Neural progenitor cell (in vitro differentiated cells): Measurements from ENCODE around the gene CERS6. TPM values are rescaled to one million over a fixed set of nuclear protein-coding genes. Genes with fewer than 3 reads are reported as not detected.

Experiments
- DNase-seq: peaks from one replicate; pipeline ENCODE4 v3.0.0-alpha.2; 2016; ENCODE audit warnings: low spot score
- H2AFZ ChIP-seq: fragments of 200-600 bp; sonication (generic); replicated peaks from 2 replicates; pipeline ENCODE4 v1.6.1; 2016; ENCODE audit warnings: antibody characterized with exemption
- H3F3A ChIP-seq: fragments of 200-600 bp; sonication (generic); 2 replicates; pipeline ENCODE4 v1.6.1; 2016; ENCODE audit warnings: antibody characterized with exemption, low read depth
- H3K27ac ChIP-seq: fragments of 200-600 bp; sonication (generic); 2 replicates; pipeline ENCODE4 v1.5.1; 2016; ENCODE audit warnings: mild to moderate bottlenecking
- H3K27me3 ChIP-seq: fragments of 200-600 bp; sonication (generic); 2 replicates; pipeline ENCODE4 v1.6.1; 2016; ENCODE audit warnings: mild to moderate bottlenecking, moderate library complexity
- H3K36me3 ChIP-seq: fragments of 200-600 bp; sonication (generic); 2 replicates; pipeline ENCODE4 v1.5.1; 2016
- H3K4me1 ChIP-seq: fragments of 200-600 bp; sonication (generic); 2 replicates; pipeline ENCODE4 v1.6.1; 2016; ENCODE audit warnings: mixed run types
- H3K4me2 ChIP-seq: fragments of 200-600 bp; sonication (generic); 2 replicates; pipeline ENCODE4 v1.6.1; 2016
- H3K4me3 ChIP-seq: fragments of 200-600 bp; sonication (generic); 2 replicates; pipeline ENCODE4 v1.5.1; 2016
- H3K79me2 ChIP-seq: fragments of 200-600 bp; sonication (generic); 2 replicates; pipeline ENCODE4 v1.6.1; 2016; ENCODE audit warnings: low read depth
- H3K9ac ChIP-seq: fragments of 200-600 bp; sonication (generic); 2 replicates; pipeline ENCODE4 v1.6.1; 2016
- H3K9me3 ChIP-seq: fragments of 200-600 bp; sonication (generic); 2 replicates; pipeline ENCODE4 v1.5.1; 2016; ENCODE audit warnings: low read depth
- H4K20me1 ChIP-seq: fragments of 200-600 bp; sonication (generic); 2 replicates; pipeline ENCODE4 v1.6.1; 2016; ENCODE audit warnings: low read depth
- H3K27ac Mint-ChIP-seq: 3 replicates; pipeline ENCODE4 v1.8.0; 2021; ENCODE audit warnings: mixed read lengths
- H3K27me3 Mint-ChIP-seq: 2 replicates; pipeline ENCODE4 v1.8.0; 2022; ENCODE audit warnings: low read depth, mild to moderate bottlenecking, inconsistent platforms, moderate library complexity, mixed read lengths; ENCODE audit not compliant: insufficient read depth
- H3K36me3 Mint-ChIP-seq: 3 replicates; pipeline ENCODE4 v1.8.0; 2021; ENCODE audit warnings: mixed read lengths
- H3K4me1 Mint-ChIP-seq: 3 replicates; pipeline ENCODE4 v1.8.0; 2021; ENCODE audit warnings: mixed read lengths
- H3K4me3 Mint-ChIP-seq: 3 replicates; pipeline ENCODE4 v1.8.0; 2021; ENCODE audit warnings: mild to moderate bottlenecking, moderate library complexity, mixed read lengths
- H3K9me3 Mint-ChIP-seq: 3 replicates; pipeline ENCODE4 v1.8.0; 2020; ENCODE audit warnings: mixed read lengths
- CTCF ChIP-seq: fragments of 200-600 bp; sonication (generic); IDR thresholded peaks from 2 replicates; pipeline ENCODE4 v1.5.1; 2017; ENCODE audit warnings: antibody characterized with exemption, mild to moderate bottlenecking
- EZH2 ChIP-seq: fragments of 200-600 bp; sonication (generic); IDR thresholded peaks from 2 replicates; pipeline ENCODE4 v1.6.1; 2017; ENCODE audit warnings: antibody characterized with exemption, mild to moderate bottlenecking, moderate library complexity
- EZH2phosphoT487 ChIP-seq: fragments of 200-600 bp; sonication (generic); IDR thresholded peaks from 2 replicates; pipeline ENCODE4 v1.6.1; 2017; ENCODE audit warnings: antibody characterized with exemption
- total RNA-seq: library from RNA; depleted of rRNA; stranded (reverse); fragments of >200 nt; gene quantifications from 2 replicates; pipeline ENCODE4 v1.2.3, GENCODE V29; 2015; ENCODE audit warnings: low replicate concordance

Gene CERS6
- total RNA-seq, 1 donor from 2014 or later = 50.8 TPM

GRCh38 chr2:168574856-168575630, 119.0 kb downstream of the CERS6 start:
- no peak for TF ChIP-seq EZH2phosphoT487
- no peak for TF ChIP-seq EZH2
- TF ChIP-seq CTCF = no peak
- Histone ChIP-seq H4K20me1 (no peaks in the 10 kb centered on the region), H3K27ac (no peak overlapping the region), H3K9ac (no peak overlapping the region), H3F3A (no peaks in the 10 kb centered on the region), H3K36me3 (no peaks in the 10 kb centered on the region), H3K4me2 (no peak overlapping the region), H2AFZ (no peak overlapping the region), H3K4me1 (peaks cover 6% of the 10 kb centered on the region), H3K4me3 (no peak overlapping the region), H3K79me2 (peaks cover 35% of the 10 kb centered on the region), H3K27me3 (no peaks in the 10 kb centered on the region), H3K9me3 (no peaks in the 10 kb centered on the region)
- H3K4me3 Mint-ChIP-seq = no peak overlapping the region
- peaks cover 4% of the 10 kb centered on the region for H3K4me1 Mint-ChIP-seq
- no peak overlapping the region for H3K27ac Mint-ChIP-seq
- no peaks in the 10 kb centered on the region for H3K9me3 Mint-ChIP-seq
- H3K27me3 Mint-ChIP-seq = no peaks in the 10 kb centered on the region
- H3K36me3 Mint-ChIP-seq = peaks cover 2% of the 10 kb centered on the region
- DNase-seq = no peak

GRCh38 chr2:168577885-168578284, 121.8 kb downstream of the CERS6 start:
- no peak for TF ChIP-seq EZH2
- no peak for TF ChIP-seq CTCF
- TF ChIP-seq EZH2phosphoT487 = no peak
- H3F3A ChIP-seq = no peaks in the 10 kb centered on the region
- H4K20me1 ChIP-seq = no peaks in the 10 kb centered on the region
- no peak overlapping the region for H3K9ac ChIP-seq
- no peaks in the 10 kb centered on the region for H3K27me3 Mint-ChIP-seq
- peaks cover 33% of the 10 kb centered on the region for H3K79me2 ChIP-seq
- no peaks in the 10 kb centered on the region for H3K36me3 ChIP-seq
- no peak for DNase-seq
- H3K27ac Mint-ChIP-seq = no peak overlapping the region
- H3K4me3 ChIP-seq = no peak overlapping the region
- no peaks in the 10 kb centered on the region for H3K9me3 ChIP-seq
- peaks cover 1% of the 10 kb centered on the region for H3K4me1 ChIP-seq
- no peaks in the 10 kb centered on the region for H3K4me1 Mint-ChIP-seq
- no peak overlapping the region for H3K4me3 Mint-ChIP-seq
- H3K4me2 ChIP-seq = no peak overlapping the region
- no peaks in the 10 kb centered on the region for H3K27me3 ChIP-seq
- no peak overlapping the region for H3K27ac ChIP-seq
- no peaks in the 10 kb centered on the region for H3K36me3 Mint-ChIP-seq
- no peak overlapping the region for H2AFZ ChIP-seq
- H3K9me3 Mint-ChIP-seq = no peaks in the 10 kb centered on the region

- Histone ChIP-seq H3K4me1 (no peaks in the 10 kb centered on the region), H3K4me2 (no peak overlapping the region), H3K27me3 (no peaks in the 10 kb centered on the region), H3K9ac (no peak overlapping the region), H3K27ac (no peak overlapping the region), H3K36me3 (no peaks in the 10 kb centered on the region), H3K79me2 (peaks cover 19% of the 10 kb centered on the region), H2AFZ (no peak overlapping the region), H3K4me3 (no peak overlapping the region), H3K9me3 (no peaks in the 10 kb centered on the region), H4K20me1 (no peaks in the 10 kb centered on the region), H3F3A (no peaks in the 10 kb centered on the region)
- H3K4me3 Mint-ChIP-seq = no peak overlapping the region
- H3K36me3 Mint-ChIP-seq = peaks cover 6% of the 10 kb centered on the region
- H3K27me3 Mint-ChIP-seq = no peaks in the 10 kb centered on the region
- H3K27ac Mint-ChIP-seq = no peak overlapping the region
- DNase-seq = no peak
- TF ChIP-seq CTCF (no peak), EZH2phosphoT487 (no peak), EZH2 (no peak)
- no peaks in the 10 kb centered on the region for H3K9me3 Mint-ChIP-seq
- no peaks in the 10 kb centered on the region for H3K4me1 Mint-ChIP-seq
Observed at GRCh38 chr2:168583064-168583709, 127.1 kb downstream of the CERS6 start.
